Spleen (tissue), 11 donors: ENCODE measurements around the gene PCSK1. TPM values are rescaled to one million over a fixed set of nuclear protein-coding genes. Genes with fewer than 3 reads are reported as not detected.

Source experiments
- DNase-seq: peaks from one replicate; pipeline ENCODE4 v3.0.0-alpha.2; 2020
- H3K27ac ChIP-seq, 8 donors: fragments of 200-600 bp; sonication (generic) in 7 of 8; 1 replicate in 4 of 8; 2 replicates in 4 of 8; pipeline versions ENCODE4 v1.5.0 to v1.8.0; 2016 to 2021; ENCODE audit warnings: inconsistent platforms in 4 of 8, mild to moderate bottlenecking in 4 of 8, moderate library complexity in 1 of 8
- H3K27me3 ChIP-seq, 7 donors: fragments of 200-600 bp; sonication (generic) in 6 of 7; replicated peaks in 1 of 7; 1 replicate in 4 of 7; 2 replicates in 3 of 7; pipeline versions ENCODE4 v1.5.0 to v1.8.0; 2016 to 2021; ENCODE audit warnings: inconsistent platforms in 3 of 7, mild to moderate bottlenecking in 1 of 7
- H3K36me3 ChIP-seq, 6 donors: fragments of 200-600 bp; sonication (generic) in 5 of 6; 1 replicate in 4 of 6; 2 replicates in 2 of 6; pipeline versions ENCODE4 v1.5.0 to v1.8.0; 2016 to 2021; ENCODE audit warnings: inconsistent platforms in 2 of 6
- H3K4me1 ChIP-seq, 6 donors: fragments of 200-600 bp; sonication (generic) in 5 of 6; 1 replicate in 3 of 6; 2 replicates in 3 of 6; pipeline versions ENCODE4 v1.5.0 to v1.8.0; 2016 to 2021; ENCODE audit warnings: inconsistent platforms in 3 of 6
- H3K4me3 ChIP-seq, 8 donors: fragments of 200-600 bp; sonication (generic) in 7 of 8; 1 replicate in 4 of 8; 2 replicates in 4 of 8; pipeline versions ENCODE4 v1.5.0 to v1.8.0; 2016 to 2021; ENCODE audit warnings: inconsistent platforms in 4 of 8, mild to moderate bottlenecking in 4 of 8, moderate library complexity in 2 of 8
- H3K9me3 ChIP-seq, 8 donors: fragments of 200-600 bp; sonication (generic) in 7 of 8; 1 replicate in 4 of 8; 2 replicates in 4 of 8; pipeline versions ENCODE4 v1.5.0 to v1.8.0; 2016 to 2021; ENCODE audit warnings: inconsistent platforms in 4 of 8
- CTCF ChIP-seq, 11 experiments: fragments of 200-600 bp in 7 of 11; fragments of 450-650 bp in 4 of 11; sonication (generic) in 4 of 11; IDR thresholded peaks in 8 of 11; conservative IDR thresholded peaks in 3 of 11; 1 replicate in 7 of 11; 2 replicates in 4 of 11; pipeline versions ENCODE4 v1.4.0 to v1.8.0; 2016 to 2021; ENCODE audit warnings: antibody characterized with exemption in 11 of 11, inconsistent platforms in 4 of 11, mild to moderate bottlenecking in 1 of 11
- POLR2A ChIP-seq, 3 donors: fragments of 450-650 bp; IDR thresholded peaks; one replicate each; pipeline ENCODE4 v1.5.1; 2017; ENCODE audit warnings: antibody characterized with exemption in 3 of 3, mild to moderate bottlenecking in 1 of 3
- POLR2AphosphoS5 ChIP-seq, 3 donors: sonication (generic); formaldehyde crosslinking; IDR thresholded peaks; one replicate each; pipeline ENCODE4 v1.5.1; 2017; ENCODE audit warnings: antibody characterized with exemption in 3 of 3
- WGBS, 5 donors: extraction: QIAGEN DNeasy Blood & Tissue Kit in 3 of 5; methylation state at CpG; one replicate each; pipeline versions ENCODE4 v1.1.5 to v1.1.7; 2013 to 2018; 5-methylcytosine and 5-hydroxymethylcytosine counted together
- intact Hi-C: fragments of 100-400 bp; cut with DNase I; formaldehyde crosslinking; loops from one replicate; pipeline ENCODE4 v1.15.0; 2023; ENCODE audit warnings: low total_unique reads
- polyA plus RNA-seq, 3 donors: library from polyadenylated mRNA; stranded (reverse); fragments of 200-250 nt; gene quantifications; one replicate each; pipeline ENCODE4 v1.2.1, GENCODE V29; 2013
- total RNA-seq, 7 donors: library from RNA; depleted of rRNA in 3 of 7; stranded (reverse); fragments of >200 nt in 3 of 7; fragmentation: NEBNext Ultra II Directional in 4 of 7; extraction: Animal tissue kit (Norgen Biotek cat#: 25700) in 4 of 7; gene quantifications; one replicate each; pipeline versions ENCODE4 v1.1.0 to v1.2.1, GENCODE V29; 2016 to 2021
- donor health status: healthy with polysubstance abuse.
- donor health status: DM: no; HTN: no; CAD: no; lungs with moderate emphysema.
- donor health status: DM: no; HTN: no; CAD: no.
- donor health status: Bipolar disorder and iron deficiency.
- donor health status: healthy.
- donor health status: DM: no; HTN: no; CAD: no.
- donor health status: DM: yes; HTN: yes; CAD: no.

PCSK1 gene
- total and polyA plus RNA-seq, 10 donors: 0.04 to 0.72 (median 0.23) TPM; not detected in 2

- TF ChIP-seq POLR2AphosphoS5 (IDR thresholded peaks at IDR 0.05) (no peak), CTCF (IDR thresholded peaks at IDR 0.05 in 8 of 11, conservative IDR thresholded peaks at IDR 0.05 in 3 of 11) (no peak), POLR2A (IDR thresholded peaks at IDR 0.05) (no peak)
- Histone ChIP-seq H3K4me1 (peaks cover 0 to 17% (median 2%) of the 10 kb centered on the region in 6 donors), H3K27me3 (peaks cover 0 to 3% (median 0%) of the 10 kb centered on the region in 7 donors), H3K27ac (no peak overlapping the region), H3K36me3 (no peaks in the 10 kb centered on the region), H3K9me3 (no peaks in the 10 kb centered on the region), H3K4me3 (no peak overlapping the region)
- no peak for DNase-seq
- 65 to 81% (median 73%) methylated on average over 4 of the region's 4 CpGs for WGBS, 5 donors
- intact Hi-C loops: loop anchor here (5.0 to 10.0 kb wide), 2 partner anchors 260 to 568 kb away; no protein-coding TSS in a partner anchor
Measured at GRCh38 chr5:96342581-96342980, 90.5 kb downstream of the PCSK1 start.

Other genes starting within 250 kb of the PCSK1 start
- 100 to 1,000 TPM; 158 to 233 (median 197) TPM for gene CAST, start 229.1 kb upstream of the PCSK1 start, total RNA-seq
- 10 to 100 TPM; 30.0 to 48.3 (median 30.4) TPM for gene CAST, start 229.1 kb upstream of the PCSK1 start, polyA plus RNA-seq